SK-N-SH treated with all-trans-retinoic acid at 6 μM for 48 hours (cell line): ENCODE measurements around the gene MGMT.

Source experiments
- ATAC-seq: fragments of 200-7000 bp; cut with Tn5 transposase; 3 replicates; pipeline ENCODE4 v1.9.1; 2020; ENCODE audit warnings: mild to moderate bottlenecking, moderate library complexity
- ARNTL ChIP-seq: fragments of 450-650 bp; formaldehyde crosslinking; IDR thresholded peaks from 2 replicates; pipeline ENCODE4 v1.5.0; 2020; ENCODE audit warnings: low read depth, mild to moderate bottlenecking, moderate library complexity, borderline replicate concordance
- BACH2 ChIP-seq: fragments of 250-450 bp; sonication (Bioruptor Pico); IDR thresholded peaks from 2 replicates; pipeline ENCODE4 v1.9.0; 2021; ENCODE audit warnings: mild to moderate bottlenecking, borderline replicate concordance
- ESRRG ChIP-seq: fragments of 250-450 bp; sonication (Bioruptor Pico); IDR thresholded peaks from 2 replicates; pipeline ENCODE4 v1.6.1; 2021; ENCODE audit warnings: mild to moderate bottlenecking
- GLIS3 ChIP-seq: fragments of 250-450 bp; sonication (Bioruptor Pico); IDR thresholded peaks from 2 replicates; pipeline ENCODE4 v1.5.0; 2020; ENCODE audit warnings: mild to moderate bottlenecking, moderate library complexity
- ISL1 ChIP-seq: fragments of 250-450 bp; sonication (Bioruptor Pico); IDR thresholded peaks from 2 replicates; pipeline ENCODE4 v2.1.2; 2022; ENCODE audit warnings: mild to moderate bottlenecking, moderate library complexity
- OSR1 ChIP-seq: fragments of 250-450 bp; sonication (Bioruptor Pico); IDR thresholded peaks from 2 replicates; pipeline ENCODE4 v1.8.0; 2022; ENCODE audit warnings: moderate library complexity, mild to moderate bottlenecking, inconsistent platforms
- SNAI2 ChIP-seq: fragments of 250-450 bp; sonication (Bioruptor Pico); IDR thresholded peaks from 2 replicates; pipeline ENCODE4 v1.5.0; 2020; ENCODE audit warnings: mild to moderate bottlenecking, moderate library complexity
- TCF4 ChIP-seq: fragments of 250-450 bp; sonication (Bioruptor Pico); IDR thresholded peaks from 2 replicates; pipeline ENCODE4 v1.8.0; 2021; ENCODE audit warnings: mild to moderate bottlenecking, moderate library complexity, borderline replicate concordance
- TOX ChIP-seq: fragments of 250-450 bp; sonication (Bioruptor Pico); IDR thresholded peaks from 2 replicates; pipeline ENCODE4 v1.8.0; 2021; ENCODE audit warnings: mild to moderate bottlenecking, moderate library complexity, borderline replicate concordance
- ZC3H10 ChIP-seq: fragments of 250-450 bp; sonication (Bioruptor Pico); IDR thresholded peaks from 2 replicates; pipeline ENCODE4 v1.5.1; 2021; ENCODE audit warnings: mild to moderate bottlenecking, moderate library complexity
- ZFP3 ChIP-seq: fragments of 250-450 bp; sonication (Bioruptor Pico); IDR thresholded peaks from 2 replicates; pipeline ENCODE4 v1.5.0; 2020; ENCODE audit warnings: mild to moderate bottlenecking, moderate library complexity
- ZFP30 ChIP-seq: fragments of 450-650 bp; formaldehyde crosslinking; IDR thresholded peaks from 2 replicates; pipeline ENCODE4 v1.5.0; 2022; ENCODE audit warnings: mild to moderate bottlenecking, moderate library complexity
- ZNF565 ChIP-seq: fragments of 450-650 bp; formaldehyde crosslinking; conservative IDR thresholded peaks from 2 replicates; pipeline ENCODE4 v1.5.0; 2020; ENCODE audit warnings: low read depth, mild to moderate bottlenecking, moderate library complexity
- ZNF70 ChIP-seq: fragments of 450-650 bp; formaldehyde crosslinking; IDR thresholded peaks from 2 replicates; pipeline ENCODE4 v1.5.0; 2020; ENCODE audit warnings: mild to moderate bottlenecking, moderate library complexity
- ZNF8 ChIP-seq: fragments of 450-650 bp; formaldehyde crosslinking; IDR thresholded peaks from 2 replicates; pipeline ENCODE4 v1.5.0; 2020; ENCODE audit warnings: mild to moderate bottlenecking, moderate library complexity
- TF ChIP-seq, protein P1 (sequence below): fragments of 250-450 bp; sonication (Bioruptor Pico); IDR thresholded peaks from 2 replicates; pipeline ENCODE4 v1.5.0; 2020; ENCODE audit warnings: mild to moderate bottlenecking, moderate library complexity
- TF ChIP-seq, protein P2 (sequence below): fragments of 250-450 bp; sonication (Bioruptor Pico); IDR thresholded peaks from 2 replicates; pipeline ENCODE4 v1.8.0; 2020; ENCODE audit warnings: mild to moderate bottlenecking, moderate library complexity, borderline replicate concordance
- TF ChIP-seq, protein P3 (sequence below): fragments of 250-450 bp; sonication (Bioruptor Pico); IDR thresholded peaks from 2 replicates; pipeline ENCODE4 v1.5.1; 2021; ENCODE audit warnings: mild to moderate bottlenecking, moderate library complexity
- TF ChIP-seq, protein P4 (sequence below): fragments of 250-450 bp; sonication (Bioruptor Pico); IDR thresholded peaks from 2 replicates; pipeline ENCODE4 v1.5.1; 2020; ENCODE audit warnings: low read depth, mild to moderate bottlenecking, moderate library complexity

Gene MGMT

DNA sequence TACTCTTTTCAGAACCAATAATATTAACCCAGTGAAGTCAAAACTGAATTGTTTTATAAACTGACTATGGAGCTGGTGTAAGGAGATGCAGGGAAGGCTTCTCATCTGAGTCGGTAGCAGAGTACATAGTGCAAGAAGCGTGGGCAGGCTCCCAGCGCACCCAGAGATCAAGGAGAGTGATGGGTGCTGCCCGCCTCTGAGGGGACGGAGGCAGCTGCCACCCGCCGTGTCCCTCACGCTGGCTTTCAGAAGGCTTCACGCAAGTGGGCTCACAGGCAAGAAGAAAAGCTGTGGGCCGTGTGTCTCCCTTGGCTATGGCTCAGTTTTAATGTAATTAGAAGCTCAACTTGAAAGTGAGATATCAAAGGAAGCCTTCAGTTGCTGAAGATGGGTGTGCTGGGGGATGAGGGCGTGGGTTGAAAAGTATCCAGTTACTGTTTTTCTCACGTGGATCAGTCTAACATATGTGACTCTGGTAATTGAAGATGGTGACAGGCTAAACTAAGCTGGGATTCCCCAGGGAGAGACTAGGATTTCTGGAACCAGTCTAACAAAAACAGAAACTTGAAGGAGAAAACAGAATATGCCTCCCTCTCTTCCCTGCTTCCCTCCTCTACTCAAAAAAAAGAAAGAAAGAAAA, 159.9 kb downstream of the MGMT start:
- ATAC-seq: no peak
- TF ChIP-seq, protein P1, sequence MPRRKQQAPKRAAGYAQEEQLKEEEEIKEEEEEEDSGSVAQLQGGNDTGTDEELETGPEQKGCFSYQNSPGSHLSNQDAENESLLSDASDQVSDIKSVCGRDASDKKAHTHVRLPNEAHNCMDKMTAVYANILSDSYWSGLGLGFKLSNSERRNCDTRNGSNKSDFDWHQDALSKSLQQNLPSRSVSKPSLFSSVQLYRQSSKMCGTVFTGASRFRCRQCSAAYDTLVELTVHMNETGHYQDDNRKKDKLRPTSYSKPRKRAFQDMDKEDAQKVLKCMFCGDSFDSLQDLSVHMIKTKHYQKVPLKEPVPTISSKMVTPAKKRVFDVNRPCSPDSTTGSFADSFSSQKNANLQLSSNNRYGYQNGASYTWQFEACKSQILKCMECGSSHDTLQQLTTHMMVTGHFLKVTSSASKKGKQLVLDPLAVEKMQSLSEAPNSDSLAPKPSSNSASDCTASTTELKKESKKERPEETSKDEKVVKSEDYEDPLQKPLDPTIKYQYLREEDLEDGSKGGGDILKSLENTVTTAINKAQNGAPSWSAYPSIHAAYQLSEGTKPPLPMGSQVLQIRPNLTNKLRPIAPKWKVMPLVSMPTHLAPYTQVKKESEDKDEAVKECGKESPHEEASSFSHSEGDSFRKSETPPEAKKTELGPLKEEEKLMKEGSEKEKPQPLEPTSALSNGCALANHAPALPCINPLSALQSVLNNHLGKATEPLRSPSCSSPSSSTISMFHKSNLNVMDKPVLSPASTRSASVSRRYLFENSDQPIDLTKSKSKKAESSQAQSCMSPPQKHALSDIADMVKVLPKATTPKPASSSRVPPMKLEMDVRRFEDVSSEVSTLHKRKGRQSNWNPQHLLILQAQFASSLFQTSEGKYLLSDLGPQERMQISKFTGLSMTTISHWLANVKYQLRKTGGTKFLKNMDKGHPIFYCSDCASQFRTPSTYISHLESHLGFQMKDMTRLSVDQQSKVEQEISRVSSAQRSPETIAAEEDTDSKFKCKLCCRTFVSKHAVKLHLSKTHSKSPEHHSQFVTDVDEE (CRISPR knock-in tag): no peak
- TF ChIP-seq SNAI2 (CRISPR knock-in tag): no peak
- TF ChIP-seq ZNF565 (CRISPR knock-in tag): no peak
- no peak for TF ChIP-seq BACH2 (CRISPR knock-in tag)
- TF ChIP-seq GLIS3: no peak
- TF ChIP-seq TCF4 (CRISPR knock-in tag): no peak
- TF ChIP-seq OSR1 (CRISPR knock-in tag): no peak
- no peak for TF ChIP-seq ZC3H10 (CRISPR knock-in tag)

DNA sequence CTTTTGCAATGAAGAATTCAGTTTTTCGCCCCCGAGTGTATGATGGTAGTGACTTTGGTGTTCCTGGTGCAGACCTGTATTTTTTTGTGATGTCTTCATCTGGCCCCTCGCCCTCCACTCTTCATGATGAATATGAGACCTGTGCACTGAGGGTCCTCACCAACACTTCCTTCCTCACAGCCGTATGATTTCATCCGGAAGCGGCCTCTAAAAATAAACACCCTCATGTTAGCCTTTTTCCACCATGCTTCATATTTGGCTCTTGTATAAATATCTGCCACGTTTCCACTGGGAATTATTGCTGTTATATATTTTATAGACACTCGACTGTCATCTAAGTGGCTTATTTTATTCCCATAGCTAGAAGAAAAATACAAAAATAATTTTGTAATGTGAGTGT, 160.4 kb downstream of the MGMT start:
- TF ChIP-seq BACH2 (CRISPR knock-in tag) (no peak), GLIS3 (no peak), ZFP3 (CRISPR knock-in tag) (no peak), OSR1 (CRISPR knock-in tag) (no peak), ESRRG (CRISPR knock-in tag) (no peak), ZNF565 (CRISPR knock-in tag) (no peak), SNAI2 (CRISPR knock-in tag) (no peak), ZNF8 (CRISPR knock-in tag) (no peak), ZNF70 (CRISPR knock-in tag) (no peak), ZC3H10 (CRISPR knock-in tag) (no peak)
- TF ChIP-seq, protein P2, sequence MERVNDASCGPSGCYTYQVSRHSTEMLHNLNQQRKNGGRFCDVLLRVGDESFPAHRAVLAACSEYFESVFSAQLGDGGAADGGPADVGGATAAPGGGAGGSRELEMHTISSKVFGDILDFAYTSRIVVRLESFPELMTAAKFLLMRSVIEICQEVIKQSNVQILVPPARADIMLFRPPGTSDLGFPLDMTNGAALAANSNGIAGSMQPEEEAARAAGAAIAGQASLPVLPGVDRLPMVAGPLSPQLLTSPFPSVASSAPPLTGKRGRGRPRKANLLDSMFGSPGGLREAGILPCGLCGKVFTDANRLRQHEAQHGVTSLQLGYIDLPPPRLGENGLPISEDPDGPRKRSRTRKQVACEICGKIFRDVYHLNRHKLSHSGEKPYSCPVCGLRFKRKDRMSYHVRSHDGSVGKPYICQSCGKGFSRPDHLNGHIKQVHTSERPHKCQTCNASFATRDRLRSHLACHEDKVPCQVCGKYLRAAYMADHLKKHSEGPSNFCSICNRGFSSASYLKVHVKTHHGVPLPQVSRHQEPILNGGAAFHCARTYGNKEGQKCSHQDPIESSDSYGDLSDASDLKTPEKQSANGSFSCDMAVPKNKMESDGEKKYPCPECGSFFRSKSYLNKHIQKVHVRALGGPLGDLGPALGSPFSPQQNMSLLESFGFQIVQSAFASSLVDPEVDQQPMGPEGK (CRISPR knock-in tag): no peak
- TF ChIP-seq, protein P3, sequence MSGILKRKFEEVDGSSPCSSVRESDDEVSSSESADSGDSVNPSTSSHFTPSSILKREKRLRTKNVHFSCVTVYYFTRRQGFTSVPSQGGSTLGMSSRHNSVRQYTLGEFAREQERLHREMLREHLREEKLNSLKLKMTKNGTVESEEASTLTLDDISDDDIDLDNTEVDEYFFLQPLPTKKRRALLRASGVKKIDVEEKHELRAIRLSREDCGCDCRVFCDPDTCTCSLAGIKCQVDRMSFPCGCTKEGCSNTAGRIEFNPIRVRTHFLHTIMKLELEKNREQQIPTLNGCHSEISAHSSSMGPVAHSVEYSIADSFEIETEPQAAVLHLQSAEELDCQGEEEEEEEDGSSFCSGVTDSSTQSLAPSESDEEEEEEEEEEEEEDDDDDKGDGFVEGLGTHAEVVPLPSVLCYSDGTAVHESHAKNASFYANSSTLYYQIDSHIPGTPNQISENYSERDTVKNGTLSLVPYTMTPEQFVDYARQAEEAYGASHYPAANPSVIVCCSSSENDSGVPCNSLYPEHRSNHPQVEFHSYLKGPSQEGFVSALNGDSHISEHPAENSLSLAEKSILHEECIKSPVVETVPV: no peak
- TF ChIP-seq, protein P1 (CRISPR knock-in tag): no peak
- no peak for ATAC-seq

DNA sequence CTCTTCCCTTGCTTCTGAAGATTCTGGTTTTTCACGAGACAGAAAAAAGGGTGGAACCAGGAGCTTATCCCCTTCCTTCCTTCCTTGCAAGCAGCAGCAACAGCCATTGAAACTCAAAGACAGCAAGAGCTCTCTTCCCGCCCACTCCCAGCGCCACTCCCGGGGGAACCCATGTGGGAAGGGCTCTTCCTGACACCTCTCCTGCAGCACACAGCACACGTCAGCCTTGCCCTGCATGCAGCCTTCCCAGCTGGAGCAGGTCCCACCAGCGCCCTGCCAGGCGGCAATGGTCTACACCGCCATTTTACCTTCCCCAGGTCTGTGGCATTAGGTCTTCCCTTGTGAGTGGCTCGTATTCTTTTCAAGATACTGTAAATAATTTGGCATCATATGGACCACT, 161.8 kb downstream of the MGMT start:
- TF ChIP-seq TOX: no peak
- TF ChIP-seq ISL1 (CRISPR knock-in tag): no peak
- no peak for TF ChIP-seq ZNF70 (CRISPR knock-in tag)
- no peak for TF ChIP-seq ZFP3 (CRISPR knock-in tag)
- TF ChIP-seq ARNTL (CRISPR knock-in tag): no peak
- TF ChIP-seq, protein P4, sequence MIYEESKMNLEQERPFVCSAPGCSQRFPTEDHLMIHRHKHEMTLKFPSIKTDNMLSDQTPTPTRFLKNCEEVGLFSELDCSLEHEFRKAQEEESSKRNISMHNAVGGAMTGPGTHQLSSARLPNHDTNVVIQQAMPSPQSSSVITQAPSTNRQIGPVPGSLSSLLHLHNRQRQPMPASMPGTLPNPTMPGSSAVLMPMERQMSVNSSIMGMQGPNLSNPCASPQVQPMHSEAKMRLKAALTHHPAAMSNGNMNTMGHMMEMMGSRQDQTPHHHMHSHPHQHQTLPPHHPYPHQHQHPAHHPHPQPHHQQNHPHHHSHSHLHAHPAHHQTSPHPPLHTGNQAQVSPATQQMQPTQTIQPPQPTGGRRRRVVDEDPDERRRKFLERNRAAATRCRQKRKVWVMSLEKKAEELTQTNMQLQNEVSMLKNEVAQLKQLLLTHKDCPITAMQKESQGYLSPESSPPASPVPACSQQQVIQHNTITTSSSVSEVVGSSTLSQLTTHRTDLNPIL: no peak
- no peak for TF ChIP-seq ZNF565 (CRISPR knock-in tag)
- TF ChIP-seq ESRRG (CRISPR knock-in tag): no peak
- no peak for TF ChIP-seq SNAI2 (CRISPR knock-in tag)
- TF ChIP-seq ZNF8 (CRISPR knock-in tag): no peak
- TF ChIP-seq OSR1 (CRISPR knock-in tag): no peak
- no peak for TF ChIP-seq GLIS3
- no peak for TF ChIP-seq ZFP30 (CRISPR knock-in tag)
- TF ChIP-seq BACH2 (CRISPR knock-in tag): no peak
- ATAC-seq: no peak
